Mucosa of gallbladder (tissue), 1 donor: ENCODE results near the gene SCG2. TPM values are rescaled to one million over a fixed set of nuclear protein-coding genes. Genes with fewer than 3 reads are reported as not detected.

Experiments used
- DNase-seq: peaks from one replicate; pipeline ENCODE4 v3.0.0-alpha.2; 2020; ENCODE audit warnings: low spot score
- total RNA-seq: library from RNA; stranded (reverse); gene quantifications from one replicate; pipeline ENCODE4 v1.2.1, GENCODE V29; 2021
- donor health status: DM: no; HTN: no; CAD: no.

Gene SCG2, protein sequence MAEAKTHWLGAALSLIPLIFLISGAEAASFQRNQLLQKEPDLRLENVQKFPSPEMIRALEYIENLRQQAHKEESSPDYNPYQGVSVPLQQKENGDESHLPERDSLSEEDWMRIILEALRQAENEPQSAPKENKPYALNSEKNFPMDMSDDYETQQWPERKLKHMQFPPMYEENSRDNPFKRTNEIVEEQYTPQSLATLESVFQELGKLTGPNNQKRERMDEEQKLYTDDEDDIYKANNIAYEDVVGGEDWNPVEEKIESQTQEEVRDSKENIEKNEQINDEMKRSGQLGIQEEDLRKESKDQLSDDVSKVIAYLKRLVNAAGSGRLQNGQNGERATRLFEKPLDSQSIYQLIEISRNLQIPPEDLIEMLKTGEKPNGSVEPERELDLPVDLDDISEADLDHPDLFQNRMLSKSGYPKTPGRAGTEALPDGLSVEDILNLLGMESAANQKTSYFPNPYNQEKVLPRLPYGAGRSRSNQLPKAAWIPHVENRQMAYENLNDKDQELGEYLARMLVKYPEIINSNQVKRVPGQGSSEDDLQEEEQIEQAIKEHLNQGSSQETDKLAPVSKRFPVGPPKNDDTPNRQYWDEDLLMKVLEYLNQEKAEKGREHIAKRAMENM
- total RNA-seq: 1.1 TPM

DNA sequence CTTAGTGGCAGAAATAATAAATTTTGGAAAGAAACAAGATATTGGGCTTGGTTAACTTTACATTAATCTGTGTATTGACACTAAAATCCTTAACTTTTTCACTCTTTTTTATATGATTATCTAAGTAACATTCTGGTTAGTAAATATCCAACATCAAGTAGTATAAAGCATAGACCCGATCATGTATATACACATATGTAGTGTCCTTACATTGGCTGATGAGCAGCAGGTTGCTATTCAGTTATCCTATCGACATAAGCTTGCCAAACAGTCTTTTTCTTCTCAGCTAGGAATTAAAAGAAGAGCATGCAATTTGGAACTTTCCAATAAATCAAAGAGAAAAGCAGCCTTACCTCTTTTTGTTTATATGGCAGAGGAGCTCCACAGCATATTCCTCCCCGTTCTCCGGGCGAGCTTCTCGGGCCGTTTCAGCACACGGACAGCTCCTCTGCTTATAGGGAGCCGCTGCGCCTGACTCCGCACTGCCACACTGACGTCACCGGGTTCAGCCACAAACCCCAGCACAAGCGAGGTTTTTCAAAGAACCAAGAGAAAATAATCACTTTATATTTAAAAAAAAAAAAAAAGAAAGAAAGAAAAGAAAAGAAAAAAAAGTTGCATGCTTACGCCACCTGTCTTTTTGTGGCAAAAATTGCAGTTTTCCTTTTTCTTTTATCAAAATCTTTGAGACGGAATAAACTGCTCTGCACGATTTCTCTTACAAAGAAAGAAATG is at the start of gene SCG2:
Gene SCG2 (minus strand): TSS at position 430 of the 735 bp plus-strand sequence. CDS start 3,079 bp downstream, outside the sequence.
- peak; percentile 78 for DNase-seq

DNA sequence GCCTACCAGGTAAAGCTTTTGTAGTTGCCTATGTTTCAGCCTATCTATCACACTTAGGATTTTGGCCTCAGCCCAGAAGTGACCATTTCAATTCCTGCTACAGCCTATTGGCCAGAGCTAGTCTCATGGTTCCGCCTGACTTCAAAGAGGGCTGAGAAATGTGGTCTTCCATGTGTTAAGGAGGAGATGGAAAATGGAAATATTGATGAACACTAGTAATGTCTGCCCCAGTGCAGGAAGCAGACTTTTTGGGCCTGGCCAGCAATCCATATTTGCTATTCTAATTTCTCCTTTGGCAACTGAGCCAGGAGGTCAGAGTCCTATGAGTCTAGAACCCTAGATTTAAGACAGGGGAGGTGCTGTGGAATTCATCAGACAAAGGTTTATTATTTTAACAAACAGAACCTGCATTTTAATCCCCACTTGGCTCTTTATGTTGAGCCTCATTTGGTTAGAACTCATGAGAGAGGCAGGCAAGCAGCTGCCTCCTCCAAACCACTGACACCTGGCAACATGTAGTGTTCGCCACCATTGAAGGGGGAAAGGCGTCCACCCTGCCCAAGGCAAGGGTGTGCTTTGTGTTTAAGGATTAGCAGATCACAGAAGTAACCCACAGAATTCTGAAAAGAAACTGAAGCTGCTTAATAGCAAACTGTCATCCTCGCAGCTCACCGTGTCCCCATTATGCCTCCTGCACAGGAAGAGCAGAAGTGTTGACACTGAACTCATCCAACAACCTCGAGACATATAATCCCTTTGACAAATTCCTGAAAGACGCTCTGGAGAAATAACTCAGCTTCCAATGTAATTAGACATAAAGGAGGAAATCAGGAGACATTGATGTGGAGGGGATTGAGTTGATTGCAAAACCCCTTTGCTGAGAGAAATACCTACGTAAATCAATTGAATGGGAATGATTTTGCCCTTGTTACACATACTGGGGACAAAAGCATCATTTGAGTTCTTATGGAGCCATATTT is 47.7 kb upstream of the SCG2 start:
- DNase-seq: no peak

DNA sequence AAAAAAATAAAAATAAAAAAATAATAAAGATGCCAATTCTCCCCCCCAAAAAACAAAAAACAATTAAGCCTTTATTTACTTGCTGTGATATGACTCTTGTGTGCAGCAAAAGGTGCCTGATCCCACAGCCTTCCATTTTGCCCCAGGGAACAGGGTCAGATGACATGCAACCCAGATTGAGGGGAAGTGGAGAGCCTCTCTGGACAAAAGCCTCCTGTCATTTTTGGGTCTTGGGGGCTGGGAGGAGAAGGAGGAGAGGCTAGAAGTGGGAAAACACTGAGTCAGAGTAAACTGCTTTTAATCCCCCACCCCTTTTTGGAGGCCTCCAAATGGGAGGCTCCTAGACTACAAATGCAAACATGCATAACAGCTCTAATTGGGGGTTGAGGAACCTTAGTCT is 46.6 kb upstream of the SCG2 start:
- DNase-seq: no peak

DNA sequence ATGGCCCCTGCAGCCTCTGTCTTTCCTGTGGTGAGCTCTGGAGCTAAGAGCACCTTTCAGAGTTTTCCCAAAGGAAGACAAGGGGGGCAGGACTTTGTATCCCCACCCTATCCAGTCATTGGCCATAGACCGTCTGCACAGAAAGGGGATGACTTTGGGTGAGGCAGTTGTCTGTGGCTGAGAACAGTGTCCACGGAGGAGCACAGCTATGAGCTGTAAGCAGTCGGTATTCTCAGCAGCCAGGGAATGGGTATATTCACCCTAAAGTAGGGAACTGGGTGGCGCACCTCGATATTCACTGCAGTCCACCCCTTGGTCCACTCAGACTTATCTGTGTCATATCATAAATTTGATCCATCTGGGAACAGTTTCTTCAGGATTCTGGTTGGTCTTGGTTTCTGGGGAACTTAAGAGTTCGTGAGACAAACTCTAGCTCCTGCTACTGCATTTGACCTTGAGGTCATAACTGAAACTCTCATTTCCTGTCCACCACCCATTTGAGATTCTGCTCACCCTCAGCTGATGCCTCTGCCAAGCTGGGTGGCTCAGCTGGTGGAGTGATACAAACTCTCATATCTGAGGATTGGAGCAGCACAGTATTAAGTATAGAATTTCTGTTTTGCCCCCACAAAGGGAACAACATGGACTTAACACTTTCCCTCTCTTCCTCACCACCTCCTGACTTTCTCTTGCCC is 45.2 kb upstream of the SCG2 start:
- no peak for DNase-seq

DNA sequence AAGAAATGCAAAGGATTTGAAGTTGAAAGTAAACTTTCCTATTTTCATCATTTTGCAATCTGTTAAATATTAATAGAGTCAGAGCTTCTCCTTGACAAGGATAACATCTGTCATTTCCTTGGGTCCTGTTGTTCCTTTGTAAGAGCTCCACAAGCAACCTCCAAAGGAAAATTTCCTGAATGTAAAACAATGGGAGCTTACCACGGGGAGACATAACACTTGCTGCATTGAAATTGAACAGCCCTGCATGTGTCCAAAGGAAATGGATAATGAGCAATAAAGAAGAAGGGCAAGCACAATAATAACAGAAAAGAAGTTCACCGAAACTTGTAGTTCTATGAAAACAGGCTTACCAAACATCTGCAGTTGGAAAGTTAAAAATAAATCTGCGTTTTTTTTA is 42.0 kb upstream of the SCG2 start:
- DNase-seq: no peak

DNA sequence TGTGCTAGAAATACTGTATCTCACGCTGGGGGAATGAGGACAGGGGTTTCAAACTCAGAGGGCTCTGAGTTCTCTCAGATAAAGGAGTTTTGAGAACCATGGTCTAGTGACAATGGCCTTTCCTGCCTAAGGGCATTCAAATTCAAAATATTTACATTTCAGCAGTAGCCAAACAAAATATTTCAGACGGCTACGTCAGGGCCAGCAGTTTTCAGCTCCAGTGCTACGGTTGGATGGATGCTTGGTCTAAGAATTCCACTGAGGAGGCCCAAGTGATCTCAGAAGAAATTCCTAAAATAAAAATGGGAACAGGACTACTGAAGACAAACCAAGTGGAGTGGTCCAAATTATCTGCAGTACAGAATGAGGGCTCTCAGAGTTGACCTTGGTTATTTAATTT is 41.1 kb upstream of the SCG2 start:
- DNase-seq: no peak

DNA sequence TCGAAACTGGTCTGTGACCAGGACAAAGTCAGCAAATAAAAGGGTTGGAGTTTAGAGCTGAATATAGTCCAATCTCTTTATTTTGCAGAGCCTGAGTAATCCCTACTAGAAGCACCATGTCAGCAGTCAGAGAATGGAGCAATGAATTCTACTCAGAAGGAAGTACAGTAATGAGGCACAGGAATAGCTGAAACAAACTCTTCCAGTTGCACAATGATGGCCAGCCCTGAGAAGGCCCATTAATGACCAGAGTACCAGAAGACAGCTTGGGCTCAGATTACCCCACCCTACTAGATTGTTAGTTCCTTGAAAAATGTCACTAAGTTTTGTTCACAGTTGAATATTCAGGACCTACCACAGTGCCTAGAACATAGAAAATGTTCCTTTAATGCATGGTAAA is 40.3 kb upstream of the SCG2 start:
- no peak for DNase-seq

DNA sequence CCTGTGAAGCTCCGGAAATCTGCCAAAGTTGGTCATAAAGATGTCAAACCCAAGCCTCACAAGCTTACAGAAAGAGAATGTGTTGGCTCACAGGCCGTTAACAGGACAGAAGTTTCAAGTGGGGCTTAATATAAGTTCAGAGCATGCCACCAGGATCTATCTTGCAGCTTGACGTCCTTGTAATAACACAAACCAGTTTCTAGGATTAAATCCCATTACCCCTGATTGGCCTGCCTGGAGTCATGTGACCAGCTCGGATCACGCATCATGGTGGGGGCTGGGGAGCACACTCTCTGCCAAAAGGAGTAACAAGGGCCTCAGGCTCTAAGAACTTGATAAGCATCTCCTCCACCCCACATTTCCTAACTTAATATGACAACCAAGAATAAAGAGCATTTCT is 38.9 kb upstream of the SCG2 start:
- DNase-seq: no peak

DNA sequence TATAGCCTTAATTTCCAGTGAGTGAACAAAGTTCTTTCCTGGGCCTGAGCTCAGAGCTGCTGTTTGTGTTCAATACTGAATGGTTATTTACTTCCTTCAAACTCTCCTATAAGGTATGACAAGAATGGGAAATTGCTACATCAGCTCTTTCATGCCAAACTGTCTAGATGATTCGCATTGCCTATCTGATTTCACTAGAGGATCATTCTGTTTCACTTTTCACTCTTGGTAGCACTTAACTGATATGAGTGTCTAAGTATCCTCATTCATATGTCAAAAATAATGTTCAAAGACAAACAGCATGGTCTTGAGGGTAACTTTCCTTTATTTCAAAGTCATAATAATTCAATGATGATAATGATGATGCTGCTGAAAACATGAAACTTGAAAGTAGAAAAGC is 32.9 kb upstream of the SCG2 start:
- DNase-seq: no peak

DNA sequence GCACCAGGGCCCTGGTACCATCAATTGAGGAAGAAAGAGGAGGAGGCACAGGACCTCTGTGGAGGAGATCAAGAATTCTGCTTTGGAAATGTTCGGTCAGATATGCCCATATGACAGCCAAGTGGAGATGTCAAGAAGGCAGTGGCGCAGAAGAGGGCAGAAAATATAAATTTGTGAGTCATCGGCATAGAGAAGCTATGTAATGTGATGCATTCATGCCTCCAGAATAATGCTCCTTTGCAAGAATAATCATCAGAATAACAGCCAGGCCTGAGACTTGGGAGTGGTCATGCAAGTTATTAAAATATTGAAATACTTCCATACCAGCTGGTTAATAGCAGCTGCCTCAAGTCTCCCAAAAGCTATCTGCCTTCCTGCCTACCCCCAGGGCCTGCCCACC is 32.1 kb upstream of the SCG2 start:
- DNase-seq: no peak

DNA sequence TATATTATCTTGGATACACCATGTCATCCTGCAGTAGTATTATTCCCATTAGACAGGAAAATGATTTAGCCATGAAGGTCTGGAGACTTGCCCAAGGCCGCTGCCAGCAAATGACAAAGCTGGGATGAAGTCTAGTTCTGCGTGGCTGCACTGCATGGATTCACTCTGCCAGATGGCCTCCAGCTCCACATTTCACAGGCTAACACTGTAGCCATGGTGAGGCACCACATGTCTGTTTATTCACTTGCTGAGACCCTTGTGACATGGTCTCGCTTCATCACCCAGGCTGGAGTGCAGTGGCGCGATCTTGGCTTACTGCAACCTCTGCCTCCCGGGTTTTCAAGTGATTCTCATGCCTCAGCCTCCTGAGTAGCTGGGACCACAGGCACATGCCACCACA is 31.5 kb upstream of the SCG2 start:
- no peak for DNase-seq

DNA sequence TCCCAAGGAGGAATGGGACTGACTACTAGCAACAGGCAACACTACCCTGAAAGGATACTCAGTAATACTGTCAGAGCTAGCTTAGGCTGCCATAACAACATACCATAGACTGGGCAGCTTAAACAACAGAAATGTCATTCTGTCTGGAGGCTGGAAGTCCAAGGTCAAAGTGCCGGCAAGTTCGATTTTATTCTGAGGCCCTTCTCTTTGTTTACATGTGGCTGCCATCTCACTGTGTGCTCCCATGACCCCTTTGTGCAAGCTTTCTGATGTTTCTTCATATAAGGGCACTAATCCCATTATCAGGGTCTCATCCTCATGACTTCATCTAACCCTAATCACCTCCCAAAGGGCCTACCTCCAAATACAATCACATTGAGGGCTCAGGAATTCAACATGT is 30.7 kb upstream of the SCG2 start:
- DNase-seq: no peak

DNA sequence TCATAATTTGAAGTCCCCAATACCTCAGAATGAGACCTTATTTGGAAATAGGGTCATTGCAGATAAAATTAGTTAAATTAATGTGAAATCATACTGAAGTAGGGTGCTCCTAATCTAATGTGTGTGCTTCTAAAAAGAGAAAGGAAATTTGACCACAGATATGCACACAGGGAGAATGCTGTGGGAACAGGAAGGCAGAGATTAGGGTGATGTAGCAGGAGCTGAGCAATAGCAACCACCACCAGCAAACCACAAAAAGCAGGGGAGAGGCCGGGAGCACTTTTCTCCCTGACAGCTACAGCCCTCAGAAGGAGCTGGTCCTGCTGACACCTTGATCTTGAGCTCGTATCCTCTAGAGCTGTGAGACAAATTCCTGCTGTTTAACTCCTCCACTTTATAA is 24.6 kb upstream of the SCG2 start:
- DNase-seq: no peak

DNA sequence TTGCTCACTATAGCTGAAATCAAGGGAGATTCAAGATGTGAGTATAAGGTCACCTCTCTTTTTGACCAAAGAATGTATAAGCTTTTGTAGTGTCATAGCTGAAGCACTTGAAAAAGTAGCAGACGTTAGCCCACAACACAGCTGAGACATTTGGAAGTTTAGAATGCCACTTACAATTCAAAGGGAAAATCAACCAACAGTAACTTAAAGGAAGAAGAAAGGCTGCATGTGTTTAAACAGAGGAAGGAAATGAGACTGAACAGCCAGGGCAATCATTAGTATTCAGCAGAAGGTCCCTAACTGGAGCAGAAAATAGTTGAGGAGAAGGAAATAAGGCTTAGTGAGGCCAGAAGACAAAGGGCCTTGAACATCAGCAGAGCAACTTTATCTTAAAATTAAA is 23.5 kb upstream of the SCG2 start:
- no peak for DNase-seq

DNA sequence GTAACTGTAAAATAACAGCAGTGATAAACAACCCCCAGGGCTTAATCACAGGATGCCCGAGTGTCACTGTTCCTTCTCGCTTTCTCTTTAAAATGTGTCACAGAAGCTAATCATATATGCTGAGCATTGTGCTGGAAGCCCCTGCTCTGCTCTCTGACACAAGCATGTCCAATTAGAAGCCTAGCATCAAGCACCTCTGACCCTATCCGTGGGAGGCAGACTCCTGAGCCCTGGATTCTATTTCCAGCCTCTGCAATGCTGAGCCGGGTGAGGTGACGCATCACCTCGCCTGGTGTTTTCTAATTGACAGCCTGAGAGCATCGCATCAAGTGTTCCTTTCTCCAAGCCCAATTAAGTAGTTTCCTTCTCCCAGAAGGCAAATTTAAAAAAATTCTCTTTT is 19.7 kb upstream of the SCG2 start:
- DNase-seq: no peak

DNA sequence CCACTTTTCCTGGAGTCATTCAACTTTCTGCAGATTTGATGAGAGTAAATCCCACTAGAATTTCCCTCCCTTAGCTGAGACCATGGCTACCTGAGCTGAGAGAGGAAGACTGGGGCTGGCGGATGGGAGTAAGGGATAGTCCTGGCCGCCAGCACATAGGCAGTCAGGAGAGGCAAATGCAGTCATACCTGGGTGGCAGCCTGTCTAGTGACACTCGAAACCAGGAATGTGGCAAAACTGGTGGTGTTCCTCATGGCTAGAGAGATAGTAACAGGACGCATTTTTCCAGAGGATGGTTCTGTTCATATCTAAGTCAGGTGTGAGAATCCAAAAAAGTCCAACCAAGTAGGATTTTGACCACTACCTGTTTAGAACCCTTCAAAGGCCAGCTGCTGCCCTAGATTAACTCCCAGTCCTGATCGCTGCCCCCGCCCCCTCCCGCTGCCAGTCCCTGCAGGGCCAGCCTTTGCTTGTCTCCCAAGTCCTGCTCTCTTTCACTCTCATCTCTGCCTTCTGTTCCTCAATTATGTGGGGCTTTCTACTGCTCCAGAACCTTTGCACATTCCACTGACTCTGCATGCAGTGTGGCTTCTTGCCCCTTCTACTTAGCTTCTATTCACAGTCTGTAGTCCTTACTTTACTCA is 17.4 kb upstream of the SCG2 start:
- no peak for DNase-seq

DNA sequence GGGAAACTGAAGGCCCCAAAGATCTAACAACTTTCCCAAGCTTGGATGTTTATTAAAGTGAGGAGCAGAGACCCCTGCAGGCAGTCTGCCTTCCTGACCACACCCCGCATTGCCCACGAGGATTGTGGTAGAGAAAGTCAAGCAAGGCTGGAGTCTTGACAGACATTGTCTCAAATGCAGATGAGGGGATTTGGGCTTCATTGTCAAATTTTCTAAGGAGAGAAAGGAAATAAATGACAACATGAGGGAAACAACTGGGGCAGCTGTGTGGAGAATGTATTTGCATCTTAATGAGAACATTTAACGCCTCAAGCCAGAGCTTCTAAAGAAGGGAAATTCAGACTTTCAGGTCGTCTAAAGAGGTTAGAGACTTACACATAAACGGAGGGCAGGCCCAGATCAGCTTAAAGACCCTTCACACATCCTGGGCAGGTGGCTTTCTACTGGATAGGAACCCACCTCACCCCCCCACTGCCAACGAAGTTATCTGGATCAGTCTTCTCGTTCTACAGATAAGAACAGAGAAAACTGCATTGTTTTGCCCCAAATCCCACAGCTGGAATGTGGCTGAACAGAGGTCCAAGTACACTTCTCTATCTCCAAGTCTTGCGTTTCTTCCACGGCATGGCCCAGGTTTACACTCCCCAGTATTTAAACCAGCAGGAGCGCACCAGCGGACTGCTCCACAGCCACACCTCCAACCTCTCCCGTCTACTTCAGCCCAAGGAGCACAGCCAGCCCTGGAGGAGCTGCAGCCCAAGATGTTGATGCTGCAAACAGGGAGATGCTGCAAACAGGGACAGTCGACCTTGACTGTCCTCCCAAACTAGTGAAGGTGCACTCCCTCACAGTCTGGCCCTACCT is 16.2 kb upstream of the SCG2 start:
- DNase-seq: no peak

DNA sequence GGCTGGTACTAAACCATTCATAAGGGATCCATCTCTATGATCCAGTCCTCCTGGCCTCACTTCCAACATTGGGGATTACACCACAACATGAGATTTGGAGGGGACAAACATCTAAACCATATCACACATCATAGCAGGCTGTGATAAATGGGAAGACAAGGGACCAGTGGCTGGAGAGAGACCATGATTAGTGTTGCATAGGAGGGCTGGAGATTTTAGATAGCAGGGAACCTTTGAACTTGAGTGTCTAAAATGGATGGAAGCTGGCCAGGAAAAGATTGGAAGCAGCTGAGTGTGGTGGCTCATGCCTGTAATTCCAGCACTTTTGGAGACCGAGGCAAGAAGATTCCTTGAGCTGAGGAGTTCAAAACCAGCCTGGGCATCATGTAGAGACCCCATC is 12.4 kb upstream of the SCG2 start:
- DNase-seq: no peak
